Kidney capillary endothelial cell (primary cell): ENCODE data around the gene PIAS4.
A peak's percentile ranks its signal among the peaks of the same experiment; 100 is the strongest.
"Not testable (repeated sequence)": the region's sequence is repeated elsewhere in the genome, so short reads cannot be mapped to it uniquely, and the experiment has no call there.

ENCODE experiments used
- DNase-seq: peaks from one replicate; pipeline ENCODE4 v3.0.0-alpha.2; 2018; ENCODE audit warnings: low spot score

The PIAS4 gene, protein sequence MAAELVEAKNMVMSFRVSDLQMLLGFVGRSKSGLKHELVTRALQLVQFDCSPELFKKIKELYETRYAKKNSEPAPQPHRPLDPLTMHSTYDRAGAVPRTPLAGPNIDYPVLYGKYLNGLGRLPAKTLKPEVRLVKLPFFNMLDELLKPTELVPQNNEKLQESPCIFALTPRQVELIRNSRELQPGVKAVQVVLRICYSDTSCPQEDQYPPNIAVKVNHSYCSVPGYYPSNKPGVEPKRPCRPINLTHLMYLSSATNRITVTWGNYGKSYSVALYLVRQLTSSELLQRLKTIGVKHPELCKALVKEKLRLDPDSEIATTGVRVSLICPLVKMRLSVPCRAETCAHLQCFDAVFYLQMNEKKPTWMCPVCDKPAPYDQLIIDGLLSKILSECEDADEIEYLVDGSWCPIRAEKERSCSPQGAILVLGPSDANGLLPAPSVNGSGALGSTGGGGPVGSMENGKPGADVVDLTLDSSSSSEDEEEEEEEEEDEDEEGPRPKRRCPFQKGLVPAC

DNA sequence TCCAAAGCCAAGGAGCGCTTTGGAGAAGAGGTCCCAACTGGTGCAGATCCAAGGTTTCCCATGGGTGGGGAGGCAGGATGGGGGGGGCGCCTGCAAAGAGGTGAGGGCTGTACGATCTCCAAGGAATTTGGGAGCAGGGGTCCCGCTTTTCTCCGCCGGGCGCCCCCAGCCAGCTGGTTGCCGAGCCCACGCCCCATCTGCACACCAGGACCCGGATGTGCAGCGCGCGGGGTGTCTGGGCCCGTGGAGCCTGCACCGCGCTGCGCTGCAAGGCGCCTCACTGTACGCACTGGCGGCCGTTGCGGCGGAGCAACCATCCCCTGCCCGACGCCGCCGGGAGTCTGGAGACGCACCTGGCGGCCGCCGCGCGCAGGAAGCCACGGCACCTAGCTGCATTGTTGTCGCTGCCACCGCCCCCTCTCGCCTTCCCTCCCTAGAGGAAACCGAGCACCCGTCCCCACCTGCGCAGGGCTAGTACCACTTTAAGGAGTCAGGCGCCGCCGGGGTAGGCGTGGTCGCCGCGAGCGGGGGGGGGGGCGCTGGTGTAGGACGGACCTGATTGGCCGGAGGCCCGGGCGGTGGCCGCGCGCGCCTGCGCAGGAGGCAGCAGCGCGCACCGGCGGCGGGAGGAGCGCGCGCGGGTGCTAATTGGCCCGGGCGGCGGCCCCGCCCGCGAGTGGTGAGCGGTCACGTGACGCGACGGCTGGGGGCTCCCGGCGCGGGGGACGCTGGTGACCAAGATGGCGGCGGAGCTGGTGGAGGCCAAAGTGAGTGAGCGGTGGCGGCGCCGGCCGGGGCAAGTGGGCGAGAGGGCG, at the start of gene PIAS4:
Gene PIAS4 (plus strand): TSS at position 716 of the 815 bp plus-strand sequence. CDS start 25 bp downstream, at position 741.
- peak; percentile 95 for DNase-seq

DNA sequence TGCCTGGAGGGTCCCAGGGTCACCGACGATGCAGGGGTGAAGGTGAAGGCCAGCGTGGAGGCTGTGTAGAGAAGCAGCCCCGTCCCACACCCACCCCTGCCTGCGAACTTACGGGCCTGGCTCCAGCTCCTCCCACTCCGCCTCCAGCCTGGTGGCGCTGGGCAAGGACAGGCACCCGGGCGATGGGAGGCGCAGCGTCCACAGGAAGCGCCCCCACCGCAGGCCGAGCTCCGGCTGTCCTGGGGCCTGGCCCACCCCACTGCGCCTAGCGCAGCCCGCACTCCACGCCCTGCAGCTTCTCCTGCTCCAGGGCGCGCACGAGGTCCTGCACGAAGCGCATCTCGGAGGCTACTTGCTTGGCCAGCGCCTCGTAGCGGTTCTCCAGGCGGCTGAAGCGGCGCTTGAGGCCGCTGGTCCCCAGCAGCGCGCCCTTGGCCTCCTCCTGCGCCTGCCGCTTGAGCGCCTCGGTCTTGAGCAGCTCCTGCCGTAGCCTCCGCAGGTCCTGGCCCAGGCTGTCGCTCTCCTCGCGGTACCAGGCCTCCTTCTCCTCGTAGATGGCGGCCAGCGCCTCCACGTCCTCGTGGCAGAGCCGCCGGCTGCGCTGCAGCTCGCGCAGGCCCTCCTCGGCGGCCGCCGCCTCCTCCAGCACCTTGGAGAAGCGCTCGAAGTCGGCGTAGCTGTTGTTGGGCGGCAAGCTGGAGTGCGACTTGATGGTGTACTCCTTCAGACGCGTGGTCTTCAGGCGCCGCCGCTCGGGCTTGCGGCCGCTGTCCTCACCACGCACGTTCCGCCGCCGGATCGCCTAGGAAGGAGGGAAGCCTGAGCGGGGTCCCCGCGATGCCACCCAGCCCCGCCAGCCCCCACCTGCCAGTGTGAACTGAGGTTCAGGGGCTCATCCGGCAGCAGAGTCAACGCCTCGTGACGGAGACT, 48.4 kb upstream of the PIAS4 start:
- no peak for DNase-seq

DNA sequence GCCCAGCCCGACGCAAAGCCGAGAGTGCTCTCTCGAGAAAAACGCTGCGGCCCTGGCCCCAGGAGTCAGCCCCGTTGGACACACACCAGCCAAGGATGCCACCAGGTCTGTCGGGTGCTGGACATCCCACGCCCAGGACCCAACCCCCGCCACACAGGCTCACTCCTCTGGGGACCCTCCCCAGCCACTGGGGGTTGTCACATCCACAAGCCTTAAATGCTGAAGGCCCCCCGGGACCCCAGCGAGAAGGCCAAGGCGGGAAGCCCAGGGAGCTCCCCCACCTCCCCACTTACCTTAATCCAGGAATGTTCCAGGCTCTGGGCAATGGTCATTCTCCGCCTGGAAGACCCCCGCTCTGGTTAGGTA, 47.8 kb upstream of the PIAS4 start:
- DNase-seq, result no peak

DNA sequence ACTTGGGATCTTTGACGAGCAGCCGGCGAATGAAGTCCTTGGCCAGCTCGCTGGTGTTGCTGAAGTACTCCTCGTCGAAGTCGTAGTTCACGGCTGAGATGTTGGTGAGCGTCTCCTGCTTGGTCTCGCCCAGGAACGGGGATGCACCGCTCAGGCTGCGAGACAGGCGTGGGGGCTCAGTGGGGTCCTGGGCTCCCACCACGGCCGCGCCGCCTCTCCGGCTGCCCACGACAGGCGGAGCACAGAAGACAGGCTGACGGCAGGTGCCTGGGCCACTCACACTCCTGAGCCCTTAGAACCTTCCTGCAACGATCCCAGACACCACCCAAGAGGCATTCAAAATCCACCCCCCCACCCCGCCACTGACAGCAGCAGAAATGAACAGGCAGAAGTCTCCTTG, 46.5 kb upstream of the PIAS4 start:
- DNase-seq, result no peak

DNA sequence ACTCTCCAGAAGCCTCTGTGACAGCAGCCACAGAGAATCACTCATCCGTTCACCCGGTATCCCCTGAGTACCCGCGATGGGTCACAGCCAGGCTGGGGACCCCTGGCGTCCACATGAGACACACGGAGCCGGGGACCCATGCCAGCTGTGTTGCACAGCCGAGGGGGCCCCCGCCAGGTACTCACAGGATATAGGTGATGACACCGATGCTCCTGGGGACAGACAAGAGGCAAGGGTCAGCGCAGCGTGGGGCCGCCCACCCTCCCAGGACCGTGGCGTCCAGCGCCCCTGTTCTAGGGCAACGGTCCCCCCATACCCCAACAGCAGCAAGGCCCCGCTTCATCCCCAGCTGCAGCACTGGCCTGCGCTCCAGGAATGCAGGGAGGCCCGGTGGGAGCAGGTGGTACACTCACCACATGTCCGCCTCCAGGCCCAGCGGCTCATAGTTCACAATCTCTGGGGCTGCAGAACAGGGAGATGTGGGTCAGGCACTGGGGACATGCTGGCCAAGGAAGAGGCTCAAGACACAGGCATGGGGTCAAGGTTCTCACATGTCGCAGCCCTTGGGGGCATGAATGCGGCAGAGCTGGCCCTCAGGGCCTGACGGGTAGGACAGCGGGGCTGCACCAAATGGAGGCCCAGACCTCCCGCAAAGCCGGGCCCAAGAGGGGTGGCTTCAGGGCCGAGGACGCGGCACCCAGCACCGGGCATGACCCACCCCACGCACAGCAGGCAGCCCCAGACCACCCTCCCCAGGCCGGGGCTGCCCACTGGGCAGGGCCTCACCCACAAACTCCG, 43.9 kb upstream of the PIAS4 start:
- DNase-seq, result no peak

DNA sequence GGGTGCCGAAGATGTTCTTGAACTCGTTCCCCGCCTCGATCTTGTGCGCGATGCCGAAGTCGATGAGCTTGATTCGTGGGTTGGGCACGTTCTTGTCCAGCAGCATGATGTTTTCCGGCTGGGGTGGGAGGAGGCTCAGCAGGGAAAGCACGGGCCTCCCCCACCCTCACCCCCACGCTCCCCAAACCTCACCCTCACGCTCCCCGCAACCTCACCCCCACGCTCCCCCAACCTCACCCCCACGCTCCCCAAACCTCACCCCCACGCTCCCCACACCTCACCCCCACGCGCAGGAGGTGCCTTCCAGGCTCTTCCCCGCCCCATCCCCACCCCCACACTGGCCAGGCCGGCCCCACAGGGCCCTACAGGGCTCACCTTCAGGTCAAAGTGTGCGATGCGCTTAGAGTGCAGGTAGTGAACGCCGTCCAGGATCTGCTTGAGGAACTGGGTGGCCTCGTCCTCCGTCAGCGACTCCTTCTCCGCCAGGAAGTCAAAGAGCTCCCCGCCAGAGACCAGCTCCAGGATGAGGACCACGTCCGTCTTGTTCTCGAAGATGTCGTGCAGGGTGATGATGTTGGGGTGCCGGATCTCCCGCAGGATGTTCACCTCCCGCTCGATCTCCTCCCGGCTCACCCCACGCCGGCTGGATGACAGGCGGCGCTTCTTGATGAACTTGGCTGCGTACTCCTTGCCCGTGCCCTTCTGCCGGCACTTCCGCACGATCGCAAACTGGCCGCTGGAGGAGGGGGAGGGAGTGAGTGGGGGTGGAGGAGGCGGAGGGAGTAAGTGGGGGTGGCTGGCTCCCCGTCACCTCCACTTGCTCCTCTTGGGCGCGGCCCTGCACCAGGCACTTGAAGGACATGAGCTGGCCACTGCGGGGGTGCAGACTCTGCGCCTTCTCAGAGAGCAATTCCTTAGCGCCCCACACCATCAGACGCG, 43.0 kb upstream of the PIAS4 start:
- DNase-seq, result no peak

DNA sequence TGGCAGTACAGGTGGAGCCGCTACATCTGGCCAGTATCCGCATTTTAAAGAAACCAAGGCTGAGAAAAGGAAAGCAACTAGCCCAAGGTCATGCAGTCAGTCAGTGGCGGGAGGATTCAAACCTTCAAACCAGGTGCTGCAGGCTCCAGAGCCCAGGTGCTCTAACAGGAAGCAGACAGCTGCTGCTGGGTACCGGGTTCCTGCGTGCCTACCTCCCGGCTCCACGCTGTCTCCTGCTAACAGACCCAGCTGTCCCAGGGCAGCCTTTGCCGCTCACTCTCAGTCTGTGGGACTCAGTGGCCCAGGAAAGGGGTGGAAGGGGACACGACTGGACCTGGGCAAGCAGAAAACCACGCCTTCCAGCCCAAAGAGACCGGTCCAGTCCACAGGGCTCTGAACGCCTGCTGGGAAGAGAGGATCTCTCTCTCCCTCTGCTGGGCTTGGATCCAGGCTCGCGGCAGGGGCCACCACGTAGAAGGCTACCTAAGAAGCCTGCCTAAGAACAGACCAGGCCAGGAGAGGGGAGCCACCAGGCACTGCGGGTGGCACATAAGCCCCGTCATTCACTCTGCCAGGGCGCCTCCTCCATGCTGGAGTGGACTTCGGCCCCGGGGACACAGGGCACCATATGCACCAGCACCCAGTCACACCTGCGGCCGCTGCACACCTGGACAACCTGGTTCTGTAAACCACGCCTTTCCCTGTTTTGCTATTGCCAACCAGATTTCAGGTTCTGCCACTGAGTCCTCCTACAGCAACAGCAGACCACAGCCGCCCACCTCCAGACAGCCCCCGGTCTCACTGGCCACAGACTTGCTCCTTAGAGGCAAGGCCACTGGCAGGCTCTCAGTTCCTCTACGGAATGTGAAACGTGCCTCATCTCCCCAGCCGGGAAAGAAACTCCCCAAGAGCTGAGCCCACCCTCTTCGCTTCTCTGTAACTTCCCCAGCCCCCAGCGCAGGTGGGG, 41.2 kb upstream of the PIAS4 start:
- no peak for DNase-seq

DNA sequence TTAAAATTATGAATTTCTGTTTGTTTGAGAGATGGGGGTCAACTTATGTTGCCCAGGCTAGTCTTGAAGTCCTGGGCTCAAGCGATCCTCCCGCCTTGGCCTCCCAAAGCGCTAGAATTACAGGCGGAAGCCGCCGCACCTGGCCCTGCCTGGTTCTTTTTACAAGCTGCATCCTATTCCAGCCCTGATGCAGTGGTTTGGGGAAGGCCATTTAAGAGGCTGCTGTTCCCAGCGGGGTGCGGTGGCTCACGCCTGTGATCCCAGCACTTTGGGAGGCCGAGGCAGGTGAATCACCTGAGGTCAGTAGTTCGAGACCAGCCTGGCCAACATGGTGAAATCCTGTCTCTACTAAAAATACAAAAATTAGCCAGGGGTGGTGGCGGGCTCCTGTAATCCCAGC, 39.6 kb upstream of the PIAS4 start:
- not testable (repeated sequence) for DNase-seq

DNA sequence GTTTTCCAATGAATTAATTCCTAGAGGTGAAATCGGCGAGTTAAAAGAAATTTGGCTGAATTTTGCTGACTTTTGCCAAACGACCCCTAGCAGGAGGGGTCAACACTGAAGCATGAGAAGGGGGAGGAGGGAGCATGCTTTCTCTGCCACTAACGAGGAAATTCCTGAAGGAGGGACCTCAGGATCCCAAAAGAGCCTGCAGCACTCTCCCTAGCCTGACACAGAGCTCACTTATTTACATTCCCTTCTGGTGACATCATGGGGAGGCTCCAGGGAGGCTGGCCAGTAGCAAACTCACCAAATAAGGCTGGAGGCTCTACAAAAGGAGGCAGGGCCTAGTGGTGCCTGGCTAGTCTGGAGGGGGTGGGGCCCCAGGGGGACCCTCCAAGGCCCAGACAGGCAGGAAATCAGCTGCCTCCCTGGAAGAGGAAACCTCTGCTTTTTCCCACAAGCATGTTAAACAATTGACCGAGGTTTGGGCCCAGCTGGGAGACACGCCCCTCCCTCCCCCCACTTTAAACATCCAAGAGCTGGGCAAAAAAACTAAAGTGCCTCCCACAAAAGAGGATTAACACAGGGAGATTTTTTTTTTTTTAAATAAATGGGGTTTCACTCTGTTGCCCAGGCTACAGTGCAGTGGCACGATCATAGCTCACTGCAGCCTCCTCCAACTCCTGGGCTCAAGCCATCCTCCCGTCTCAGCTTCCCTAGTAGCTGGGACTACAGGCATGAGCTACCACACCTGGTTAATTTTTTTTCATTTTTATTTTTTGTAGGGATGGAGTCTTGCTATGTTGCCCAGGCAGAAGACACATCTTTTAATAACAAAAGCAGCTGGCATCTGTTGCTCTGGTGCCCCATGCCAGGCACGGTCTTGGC, 38.7 kb upstream of the PIAS4 start:
- DNase-seq, result peak; percentile 100

DNA sequence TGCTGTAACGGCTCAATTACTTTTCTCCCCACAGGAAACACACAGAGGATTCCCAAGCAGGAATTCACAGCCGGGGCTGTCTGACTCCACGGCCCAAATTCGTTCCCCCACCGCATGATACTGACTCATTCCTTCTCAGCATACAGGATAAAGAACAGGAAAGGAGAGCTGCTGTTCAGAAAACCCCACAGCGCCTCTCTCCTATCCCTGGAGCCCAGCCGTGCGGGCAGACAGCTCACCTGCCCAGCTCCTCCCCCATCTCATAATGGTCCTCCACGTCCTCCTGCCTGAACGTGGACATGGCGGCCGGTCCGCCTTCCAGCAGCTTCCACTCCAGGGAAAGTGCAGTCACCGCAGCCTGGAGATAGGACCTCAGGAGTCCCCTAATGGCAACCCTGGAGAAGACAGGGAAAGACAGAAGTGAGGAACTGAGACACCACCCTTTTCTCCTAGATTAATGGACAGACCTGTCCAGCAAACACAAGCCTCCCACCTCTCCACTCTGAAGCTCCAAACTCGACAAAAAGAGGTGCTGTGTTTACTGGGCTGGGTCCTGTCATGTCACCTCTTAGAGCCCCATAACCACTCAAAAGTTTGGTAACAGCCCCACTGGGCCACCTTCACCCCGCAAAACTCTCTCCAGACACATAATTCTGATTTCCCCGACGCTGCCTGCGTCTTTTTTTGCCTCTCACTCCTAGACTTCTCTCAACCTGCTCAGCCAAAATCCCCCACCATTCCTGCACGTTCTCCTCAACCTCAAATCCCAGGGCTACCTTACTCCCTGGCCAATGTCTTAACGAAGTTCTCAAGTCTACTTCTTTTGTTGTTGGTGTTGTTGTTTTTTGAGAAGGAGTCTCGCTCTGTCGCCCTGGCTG, 37.9 kb upstream of the PIAS4 start:
- DNase-seq, result peak; percentile 85

DNA sequence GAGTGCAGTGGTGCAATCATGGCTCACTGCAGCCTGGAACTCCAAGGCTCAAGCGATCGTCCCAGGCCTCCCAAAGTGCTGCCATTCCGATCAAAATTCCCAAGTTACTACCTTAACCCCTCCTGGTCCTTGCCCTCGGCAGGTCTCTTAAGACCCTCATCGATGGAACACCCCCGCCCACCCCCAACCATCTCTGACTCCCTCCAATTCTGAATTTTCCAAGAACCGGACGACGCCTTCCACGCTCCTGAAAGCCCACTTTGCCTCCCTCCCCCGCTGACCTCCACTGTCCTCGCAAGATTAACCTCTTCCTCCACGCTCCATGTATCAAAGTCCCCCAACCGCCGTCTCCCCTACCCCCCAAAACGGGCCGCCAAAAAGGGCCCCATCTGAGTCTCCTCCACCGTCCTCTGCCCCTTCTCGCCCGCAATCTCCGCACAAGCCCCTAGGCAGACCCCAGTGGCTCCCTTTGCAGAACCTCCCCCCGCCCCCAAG, 37.2 kb upstream of the PIAS4 start:
- no peak for DNase-seq

DNA sequence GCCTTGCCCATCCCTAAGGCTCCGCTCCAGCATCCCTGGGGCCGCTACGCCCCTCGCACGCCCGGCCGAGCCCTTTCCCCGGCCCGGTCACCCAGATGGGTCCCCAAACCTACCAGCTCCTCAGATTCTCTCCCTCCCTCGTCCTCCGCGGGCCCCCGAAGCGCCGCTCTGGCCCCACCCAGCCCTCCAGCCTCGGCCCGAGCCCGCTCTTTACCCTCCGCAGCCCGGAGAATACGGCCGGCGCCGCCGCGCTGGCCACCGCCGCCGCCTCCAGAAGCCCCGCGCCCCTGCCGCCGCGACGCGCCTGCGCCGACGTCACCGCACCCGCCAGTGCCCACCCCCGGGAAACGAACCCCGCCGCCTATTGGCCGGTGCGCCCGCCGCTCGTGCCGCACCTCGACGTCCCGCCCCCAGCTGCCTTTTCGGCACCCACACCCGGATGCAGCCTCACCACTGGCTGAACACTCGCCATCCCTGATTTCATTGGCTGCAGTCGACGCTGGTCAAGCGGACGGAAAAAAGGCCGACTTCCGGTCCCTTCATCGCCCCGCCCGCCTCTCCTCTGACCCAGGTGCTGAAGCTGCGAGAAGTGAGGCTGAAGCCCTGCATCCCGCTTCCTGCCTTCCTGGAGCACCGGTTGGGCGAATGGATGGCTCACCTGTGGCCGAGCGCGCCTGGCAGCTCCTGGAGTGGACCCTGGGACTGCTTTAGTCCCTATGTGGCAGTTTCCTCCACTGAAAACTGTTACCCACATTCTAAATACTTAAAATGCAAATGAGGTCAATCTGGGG, 36.5 kb upstream of the PIAS4 start, which contains the start of gene DAPK3:
Gene DAPK3 (minus strand): TSS at position 292 of the 791 bp plus-strand sequence. CDS start 1,364 bp downstream, outside the sequence.
- DNase-seq, result peak; percentile 96

DNA sequence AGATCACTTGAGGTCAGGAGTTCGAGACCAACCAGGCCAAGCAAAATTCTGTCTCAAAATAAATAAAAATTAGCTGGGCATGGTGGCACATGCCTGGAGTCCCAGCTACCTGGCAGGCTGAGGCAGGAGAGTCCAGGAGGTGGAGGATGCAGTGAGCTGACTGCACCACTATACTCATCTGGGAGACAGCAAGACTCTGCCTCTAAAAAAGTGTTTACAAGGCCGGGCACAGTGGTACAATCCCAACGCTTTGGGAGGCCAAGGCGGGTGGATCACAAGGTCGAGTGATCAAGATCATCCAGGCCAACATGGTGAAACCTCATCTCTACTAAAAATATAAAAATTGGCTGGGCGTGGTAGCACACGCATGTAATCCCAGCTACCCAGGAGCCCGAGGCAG, 32.4 kb upstream of the PIAS4 start:
- no peak for DNase-seq

DNA sequence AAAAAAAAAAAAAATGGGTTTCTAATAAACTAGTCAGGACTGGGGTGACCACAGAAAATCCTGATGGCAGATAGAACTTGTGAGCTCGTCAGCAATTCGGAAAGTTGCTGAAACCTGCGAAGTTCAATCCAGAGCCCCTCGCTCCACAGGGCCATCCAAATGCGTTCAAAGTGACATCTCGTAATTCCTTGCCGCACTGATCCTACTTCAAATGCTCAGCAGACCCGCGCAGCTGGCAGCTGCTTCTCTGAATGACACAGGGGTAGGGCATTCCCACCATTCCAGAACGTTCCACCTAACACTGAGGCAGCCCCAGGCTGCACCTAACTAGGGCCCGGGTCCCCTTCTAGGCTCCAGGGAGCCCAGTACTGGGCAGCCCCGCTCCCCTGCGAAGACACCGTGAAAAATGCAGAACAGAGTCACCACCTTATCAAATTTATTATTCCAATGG, 31.9 kb upstream of the PIAS4 start:
- DNase-seq, result no peak

DNA sequence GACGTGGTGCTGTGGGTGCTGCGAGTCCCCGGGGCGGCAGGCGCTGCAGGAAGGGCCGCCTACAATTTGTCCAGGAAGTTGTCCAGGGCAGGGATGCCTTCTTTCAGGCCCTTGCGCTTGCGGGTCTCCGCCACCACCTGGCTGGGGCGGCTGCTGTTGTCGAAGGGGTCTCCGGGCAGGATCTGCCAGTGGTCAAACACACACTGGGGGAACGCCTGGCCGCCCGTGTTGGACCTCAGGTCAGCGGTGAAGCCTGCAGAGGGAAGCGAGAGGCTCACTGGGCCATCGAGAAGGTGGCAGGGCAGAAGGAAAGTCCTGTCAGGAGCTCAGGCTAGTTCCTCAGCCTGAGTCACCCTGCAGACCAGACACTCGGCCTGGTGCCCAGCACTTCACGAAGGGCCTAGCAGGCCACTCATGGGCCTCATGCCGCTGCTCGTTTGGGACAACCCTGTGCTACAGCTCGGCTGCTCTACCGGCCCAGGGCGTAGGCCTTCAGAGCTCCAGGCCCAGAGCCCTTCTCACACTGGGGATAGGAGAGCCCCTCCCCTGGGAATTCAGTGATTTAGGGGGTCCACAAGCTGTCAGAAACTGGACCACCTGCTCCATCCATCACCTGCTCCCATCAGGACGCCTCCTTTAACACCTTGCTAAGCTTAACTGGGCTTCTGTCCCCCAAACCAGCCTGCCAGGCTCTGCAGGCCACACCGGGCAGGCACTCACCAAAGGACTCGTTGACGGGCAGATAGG, 30.9 kb upstream of the PIAS4 start:
- DNase-seq, result no peak
